ENCODE results near the gene CLIP1. TPM values are rescaled to one million over a fixed set of nuclear protein-coding genes. Genes with fewer than 3 reads are reported as not detected.

The CLIP1 gene
- total RNA-seq, 3 donors from 2014 or later (not counting 1 experiment from before 2014, with no cell fraction given): 67.1 to 88.5 (median 69.1) TPM

DNA sequence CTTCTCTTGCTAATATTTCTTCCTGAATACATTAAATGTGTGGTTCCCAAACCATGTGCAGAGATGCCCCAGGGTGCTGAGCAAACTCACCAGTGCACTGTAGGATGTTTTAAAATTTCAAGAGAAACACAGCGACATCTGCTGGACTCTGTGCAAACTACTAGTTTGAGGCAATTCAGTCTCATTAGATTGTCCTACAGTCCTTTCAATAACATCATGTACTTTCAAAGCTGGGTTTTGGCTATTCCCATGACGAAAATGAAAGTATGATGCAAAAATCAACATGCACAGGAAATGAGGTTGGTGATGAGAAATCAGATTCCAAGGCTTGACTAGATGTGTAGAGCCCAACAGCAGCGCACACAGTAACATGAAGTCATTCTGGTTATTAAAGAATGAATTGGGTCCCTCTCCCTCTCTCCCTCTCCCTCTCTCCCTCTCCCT, 66.3 kb downstream of the CLIP1 start:
- Histone ChIP-seq H3K9me3 (ENCODE audit: control insufficient read depth, insufficient read depth, low read length) (no peaks in the 10 kb centered on the region), H3K27ac (ENCODE audit: low read length) (no peak overlapping the region), H3K4me1 (ENCODE audit: control insufficient read depth, insufficient read depth, low read length) (peaks cover 4% of the 10 kb centered on the region), H3K36me3 (ENCODE audit: control insufficient read depth, insufficient read depth, low read length) (peaks cover 41% of the 10 kb centered on the region), H3K4me3 (ENCODE audit: low read length) (no peak overlapping the region), H3K27me3 (ENCODE audit: control insufficient read depth, insufficient read depth, low read length) (no peaks in the 10 kb centered on the region)
- intact Hi-C loops (cut with micrococcal nuclease): loop anchor here (5.0 kb wide), 1 partner anchor 224 kb away; no protein-coding TSS in a partner anchor
- Mint-ChIP-seq H3K4me3 (no peak overlapping the region), H3K27ac (no peak overlapping the region), H3K27me3 (ENCODE audit: low read depth in 2 of 2) (no peaks in the 10 kb centered on the region), H3K36me3 (peaks cover 7% of the 10 kb centered on the region), H3K4me1 (peaks cover 16% of the 10 kb centered on the region in 2 donors), H3K9me3 (no peaks in the 10 kb centered on the region)
- TF ChIP-seq, protein P1, sequence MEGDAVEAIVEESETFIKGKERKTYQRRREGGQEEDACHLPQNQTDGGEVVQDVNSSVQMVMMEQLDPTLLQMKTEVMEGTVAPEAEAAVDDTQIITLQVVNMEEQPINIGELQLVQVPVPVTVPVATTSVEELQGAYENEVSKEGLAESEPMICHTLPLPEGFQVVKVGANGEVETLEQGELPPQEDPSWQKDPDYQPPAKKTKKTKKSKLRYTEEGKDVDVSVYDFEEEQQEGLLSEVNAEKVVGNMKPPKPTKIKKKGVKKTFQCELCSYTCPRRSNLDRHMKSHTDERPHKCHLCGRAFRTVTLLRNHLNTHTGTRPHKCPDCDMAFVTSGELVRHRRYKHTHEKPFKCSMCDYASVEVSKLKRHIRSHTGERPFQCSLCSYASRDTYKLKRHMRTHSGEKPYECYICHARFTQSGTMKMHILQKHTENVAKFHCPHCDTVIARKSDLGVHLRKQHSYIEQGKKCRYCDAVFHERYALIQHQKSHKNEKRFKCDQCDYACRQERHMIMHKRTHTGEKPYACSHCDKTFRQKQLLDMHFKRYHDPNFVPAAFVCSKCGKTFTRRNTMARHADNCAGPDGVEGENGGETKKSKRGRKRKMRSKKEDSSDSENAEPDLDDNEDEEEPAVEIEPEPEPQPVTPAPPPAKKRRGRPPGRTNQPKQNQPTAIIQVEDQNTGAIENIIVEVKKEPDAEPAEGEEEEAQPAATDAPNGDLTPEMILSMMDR (IDR thresholded peaks at IDR 0.05): peak; percentile 85
- DNase-seq: peak; percentile 28 to 73
- WGBS (ENCODE audit: insufficient coverage): 30% methylated on average over 3 of the region's 3 CpGs
- peak; percentile 80 to 85 (median 82) for ATAC-seq

DNA sequence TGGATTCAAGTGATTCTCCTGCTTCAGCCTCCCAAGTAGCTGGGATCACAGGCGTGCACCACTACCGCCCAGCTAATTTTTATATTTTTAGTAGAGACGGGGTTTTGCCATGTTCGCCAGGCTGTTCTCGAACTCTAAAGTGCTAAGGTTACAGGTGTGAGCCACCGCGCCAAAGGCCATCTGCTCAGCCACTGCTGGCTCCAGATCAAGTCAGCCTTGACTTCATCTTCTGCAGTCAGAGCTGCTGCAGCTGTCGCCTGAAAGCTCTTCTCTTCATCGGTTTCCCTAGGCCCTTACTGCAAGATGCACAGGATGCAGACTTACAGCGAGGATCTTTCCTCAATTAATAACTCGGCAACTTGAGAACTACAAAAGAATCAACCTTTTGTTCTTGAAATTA, 66.8 kb downstream of the CLIP1 start:
- Mint-ChIP-seq H3K27me3 (ENCODE audit: low read depth in 2 of 2) (no peaks in the 10 kb centered on the region), H3K36me3 (peaks cover 10% of the 10 kb centered on the region), H3K4me1 (peaks cover 16% of the 10 kb centered on the region in 2 donors), H3K27ac (no peak overlapping the region), H3K4me3 (no peak overlapping the region), H3K9me3 (no peaks in the 10 kb centered on the region)
- peaks cover 4% of the 10 kb centered on the region for H3K4me1 ChIP-seq (ENCODE audit: control insufficient read depth, insufficient read depth, low read length)
- no peak for DNase-seq
- intact Hi-C loops (cut with micrococcal nuclease): loop anchor here (5.0 kb wide), 1 partner anchor 223 kb away; no protein-coding TSS in a partner anchor
- ATAC-seq: no peak
- WGBS (ENCODE audit: insufficient coverage): 93% methylated on average over 11 of the region's 11 CpGs
- no peak overlapping the region for H3K27ac ChIP-seq (ENCODE audit: low read length)
- H3K36me3 ChIP-seq (ENCODE audit: control insufficient read depth, insufficient read depth, low read length): peaks cover 41% of the 10 kb centered on the region
- TF ChIP-seq, protein P1 (IDR thresholded peaks at IDR 0.05): no peak
- H3K27me3 ChIP-seq (ENCODE audit: control insufficient read depth, insufficient read depth, low read length): no peaks in the 10 kb centered on the region
- no peaks in the 10 kb centered on the region for H3K9me3 ChIP-seq (ENCODE audit: control insufficient read depth, insufficient read depth, low read length)
- H3K4me3 ChIP-seq (ENCODE audit: low read length): no peak overlapping the region

DNA sequence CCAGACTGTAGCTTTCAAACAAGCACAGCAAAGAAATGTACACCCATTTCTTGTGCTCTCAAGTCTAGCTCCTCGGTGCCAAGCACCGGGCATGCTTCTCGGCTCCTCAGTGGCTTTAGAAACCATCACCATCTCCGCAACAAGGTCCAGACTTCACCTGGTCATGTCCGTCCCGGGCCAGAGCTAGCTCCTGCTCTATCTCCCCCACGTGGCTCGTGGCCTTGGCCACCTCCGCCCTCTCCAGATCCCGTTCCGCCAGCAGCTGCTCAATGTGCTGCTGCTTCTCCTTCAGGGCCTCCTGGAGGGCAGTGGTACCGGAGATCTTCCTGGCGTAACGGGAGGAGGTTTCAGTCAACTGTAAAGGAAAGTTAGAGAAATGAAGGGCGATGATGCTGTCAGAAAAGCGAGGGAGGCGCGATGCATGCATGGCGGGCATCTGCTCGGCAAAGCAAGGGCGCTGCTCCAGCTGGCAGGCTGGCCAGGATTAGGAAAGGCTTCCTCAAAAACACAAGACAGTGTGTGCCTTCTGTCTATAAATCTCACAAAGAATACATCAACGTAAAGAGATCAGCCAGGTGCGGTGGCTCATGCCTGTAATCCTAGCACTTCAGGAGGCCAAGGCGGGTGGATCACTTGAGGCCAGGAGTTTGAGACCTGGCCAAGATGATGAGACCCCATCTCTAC, 67.4 kb downstream of the CLIP1 start:
- TF ChIP-seq, protein P1 (IDR thresholded peaks at IDR 0.05): no peak
- intact Hi-C loops (cut with micrococcal nuclease): loop anchor here (5.0 kb wide), 1 partner anchor 223 kb away; no protein-coding TSS in a partner anchor
- 96% methylated on average over 24 of the region's 24 CpGs for WGBS (ENCODE audit: insufficient coverage)
- Histone ChIP-seq H3K9me3 (ENCODE audit: control insufficient read depth, insufficient read depth, low read length) (no peaks in the 10 kb centered on the region), H3K27me3 (ENCODE audit: control insufficient read depth, insufficient read depth, low read length) (no peaks in the 10 kb centered on the region), H3K4me3 (ENCODE audit: low read length) (no peak overlapping the region), H3K27ac (ENCODE audit: low read length) (no peak overlapping the region), H3K36me3 (ENCODE audit: control insufficient read depth, insufficient read depth, low read length) (peaks cover 40% of the 10 kb centered on the region), H3K4me1 (ENCODE audit: control insufficient read depth, insufficient read depth, low read length) (peaks cover 4% of the 10 kb centered on the region)
- Mint-ChIP-seq H3K9me3 (no peaks in the 10 kb centered on the region), H3K36me3 (peaks cover 12% of the 10 kb centered on the region), H3K4me3 (no peak overlapping the region), H3K27ac (no peak overlapping the region), H3K27me3 (ENCODE audit: low read depth in 2 of 2) (no peaks in the 10 kb centered on the region), H3K4me1 (peaks cover 16% of the 10 kb centered on the region in 2 donors)
- DNase-seq (no peak), ATAC-seq (no peak)
